A673 (cell line): ENCODE data around the gene MSI2.

Experiments used
- CTCF ChIP-seq: fragments of 300-800, 200-600 bp; sonication (generic); conservative IDR thresholded peaks from 2 replicates; pipeline ENCODE4 v1.5.1; 2017; ENCODE audit warnings: low read depth, mild to moderate bottlenecking, antibody characterized with exemption, low read length, moderate library complexity, mixed read lengths
- EZH2 ChIP-seq: fragments of 200-600 bp; sonication (generic); IDR thresholded peaks from 2 replicates; pipeline ENCODE4 v1.6.1; 2017; ENCODE audit warnings: borderline replicate concordance, low read depth, mild to moderate bottlenecking, mixed read lengths, antibody characterized with exemption, low read length; ENCODE audit not compliant: poor library complexity, severe bottlenecking

GRCh38 chr17:57666201-57666870 lies 410.0 kb downstream of the MSI2 start:
- TF ChIP-seq EZH2 = no peak
- no peak for TF ChIP-seq CTCF
